H9 (cell line): Measurements from ENCODE around the gene FFAR4. TPM values are rescaled to one million over a fixed set of nuclear protein-coding genes. Genes with fewer than 3 reads are reported as not detected.

ENCODE experiments used
- DNase-seq: peaks from one replicate; pipeline ENCODE4 v3.0.0-alpha.2; 2017
- H2AFZ ChIP-seq: one replicate; pipeline ENCODE4 v1.6.1; 2013; ENCODE audit warnings: mild to moderate bottlenecking, low read length, control low read depth, moderate library complexity
- H2AK5ac ChIP-seq: 2 replicates; pipeline ENCODE4 v1.6.1; 2013; ENCODE audit warnings: low read length, control low read depth, mixed read lengths; ENCODE audit not compliant: insufficient read length
- H2BK120ac ChIP-seq: one replicate; pipeline ENCODE4 v1.6.1; 2013; ENCODE audit warnings: low read depth, mild to moderate bottlenecking, low read length, control low read depth, inconsistent platforms; ENCODE audit not compliant: poor library complexity, severe bottlenecking
- H2BK12ac ChIP-seq: 2 replicates; pipeline ENCODE4 v1.6.1; 2013; ENCODE audit warnings: low read length, control low read depth, mixed read lengths, low read depth; ENCODE audit not compliant: insufficient read length
- H2BK15ac ChIP-seq: 2 replicates; pipeline ENCODE4 v1.6.1; 2013; ENCODE audit warnings: low read depth, low read length, control low read depth
- H2BK20ac ChIP-seq: one replicate; pipeline ENCODE4 v1.6.1; 2013; ENCODE audit warnings: low read depth, mild to moderate bottlenecking, low read length, control low read depth, inconsistent platforms; ENCODE audit not compliant: poor library complexity, severe bottlenecking
- H2BK5ac ChIP-seq: 2 replicates; pipeline ENCODE4 v1.6.1; 2013; ENCODE audit warnings: low read length, control low read depth, mixed read lengths; ENCODE audit not compliant: insufficient read length
- H3K14ac ChIP-seq: 2 replicates; pipeline ENCODE4 v1.6.1; 2013; ENCODE audit warnings: low read length, control low read depth; ENCODE audit not compliant: insufficient read depth
- H3K18ac ChIP-seq: 2 replicates; pipeline ENCODE4 v1.6.1; 2013; ENCODE audit warnings: low read depth, mild to moderate bottlenecking, mixed read lengths, low read length, control low read depth; ENCODE audit not compliant: insufficient read length
- H3K23ac ChIP-seq: 2 replicates; pipeline ENCODE4 v1.6.1; 2013; ENCODE audit warnings: low read length, control low read depth, mixed read lengths, low read depth; ENCODE audit not compliant: insufficient read length
- H3K23me2 ChIP-seq: 2 replicates; pipeline ENCODE4 v1.6.1; 2013; ENCODE audit warnings: low read depth, mild to moderate bottlenecking, mixed read lengths, low read length, control low read depth; ENCODE audit not compliant: insufficient read length, poor library complexity, severe bottlenecking
- H3K27ac ChIP-seq: 2 replicates; pipeline ENCODE4 v1.5.1; 2013; ENCODE audit warnings: low read length, control low read depth, mixed read lengths, low read depth; ENCODE audit not compliant: insufficient read length
- H3K27me3 ChIP-seq: 2 replicates; pipeline ENCODE4 v1.6.1; 2013; ENCODE audit warnings: low read length, control low read depth, inconsistent platforms; ENCODE audit not compliant: insufficient read depth
- H3K4ac ChIP-seq: 2 replicates; pipeline ENCODE4 v1.6.1; 2013; ENCODE audit warnings: low read depth, mild to moderate bottlenecking, control low read depth, inconsistent platforms, low read length, moderate library complexity
- H3K4me1 ChIP-seq: 2 replicates; pipeline ENCODE4 v1.6.1; 2013; ENCODE audit warnings: low read length, control low read depth, inconsistent platforms; ENCODE audit not compliant: insufficient read depth
- H3K4me2 ChIP-seq: 2 replicates; pipeline ENCODE4 v1.6.1; 2013; ENCODE audit warnings: low read length, control low read depth, mixed read lengths; ENCODE audit not compliant: insufficient read length, insufficient read depth
- H3K56ac ChIP-seq: 2 replicates; pipeline ENCODE4 v1.6.1; 2013; ENCODE audit warnings: low read depth, mild to moderate bottlenecking, mixed read lengths, low read length, control low read depth; ENCODE audit not compliant: insufficient read length
- H3K79me1 ChIP-seq: 2 replicates; pipeline ENCODE4 v1.6.1; 2013; ENCODE audit warnings: low read depth, mild to moderate bottlenecking, moderate library complexity, low read length, control low read depth, inconsistent platforms; ENCODE audit not compliant: insufficient read depth, poor library complexity, severe bottlenecking
- H3K79me2 ChIP-seq: 2 replicates; pipeline ENCODE4 v1.6.1; 2013; ENCODE audit warnings: low read length, control low read depth, inconsistent platforms; ENCODE audit not compliant: insufficient read depth
- H3K9ac ChIP-seq: 2 replicates; pipeline ENCODE4 v1.6.1; 2013; ENCODE audit warnings: low read length, control low read depth, mixed read lengths; ENCODE audit not compliant: insufficient read length; ENCODE audit errors: extremely low read depth
- H3K9me3 ChIP-seq: one replicate; pipeline ENCODE4 v1.6.1; 2013; ENCODE audit warnings: low read depth, low read length, inconsistent platforms; ENCODE audit not compliant: control insufficient read depth
- H3T11ph ChIP-seq: one replicate; pipeline ENCODE4 v1.6.1; 2013; ENCODE audit warnings: mild to moderate bottlenecking, low read length, control low read depth, inconsistent platforms
- H4K20me1 ChIP-seq: one replicate; pipeline ENCODE4 v1.6.1; 2013; ENCODE audit not compliant: control insufficient read depth, insufficient read length, insufficient read depth
- H4K5ac ChIP-seq: 2 replicates; pipeline ENCODE4 v1.6.1; 2013; ENCODE audit warnings: low read depth, mild to moderate bottlenecking, mixed read lengths, low read length, control low read depth; ENCODE audit not compliant: insufficient read length
- H4K8ac ChIP-seq: replicated peaks from 2 replicates; pipeline ENCODE4 v1.6.1; 2013; ENCODE audit warnings: low read length, control low read depth, mixed read lengths, low read depth; ENCODE audit not compliant: insufficient read length
- H4K91ac ChIP-seq: 2 replicates; pipeline ENCODE4 v1.6.1; 2013; ENCODE audit warnings: low read depth, mild to moderate bottlenecking, moderate library complexity, mixed read lengths, low read length, control low read depth; ENCODE audit not compliant: insufficient read length
- H3K27ac Mint-ChIP-seq, 3 experiments: 2 replicates in 2 of 3; 3 replicates in 1 of 3; pipeline ENCODE4 v1.8.0; 2020 to 2021; ENCODE audit warnings: mixed read lengths in 3 of 3, mild to moderate bottlenecking in 1 of 3, moderate library complexity in 1 of 3
- H3K27me3 Mint-ChIP-seq: 2 replicates; pipeline ENCODE4 v1.8.0; 2021; ENCODE audit warnings: low read depth, mild to moderate bottlenecking, moderate library complexity, mixed read lengths
- H3K36me3 Mint-ChIP-seq, 3 experiments: 2 replicates in 2 of 3; 3 replicates in 1 of 3; pipeline ENCODE4 v1.8.0; 2020 to 2021; ENCODE audit warnings: low read depth in 3 of 3, mixed read lengths in 3 of 3; ENCODE audit not compliant: insufficient read depth in 1 of 3
- H3K4me1 Mint-ChIP-seq, 2 experiments: 2 replicates each; pipeline ENCODE4 v1.8.0; 2020; ENCODE audit warnings: mixed read lengths in 2 of 2
- H3K4me3 Mint-ChIP-seq, 2 experiments: 2 replicates in 1 of 2; 3 replicates in 1 of 2; pipeline ENCODE4 v1.8.0; 2020 to 2021; ENCODE audit warnings: mild to moderate bottlenecking in 2 of 2, mixed read lengths in 2 of 2, moderate library complexity in 1 of 2
- H3K9me3 Mint-ChIP-seq, 2 experiments: 2 replicates in 1 of 2; 3 replicates in 1 of 2; pipeline ENCODE4 v1.8.0; 2020; ENCODE audit warnings: mild to moderate bottlenecking in 2 of 2, mixed read lengths in 2 of 2, moderate library complexity in 1 of 2
- CTCF ChIP-seq: fragments of 200-600 bp; sonication (generic); conservative IDR thresholded peaks from 3 replicates; pipeline ENCODE4 v1.8.0; 2021; ENCODE audit warnings: antibody characterized with exemption, mild to moderate bottlenecking
- WGBS: extraction: QIAGEN DNeasy Blood & Tissue Kit; methylation state at CpG from one replicate; pipeline ENCODE4 v1.1.7; 2013; ENCODE audit warnings: missing lambda C conversion rate, low lambda C conversion rate, mixed read lengths; ENCODE audit not compliant: insufficient read length; ENCODE audit errors: extremely low coverage; 5-methylcytosine and 5-hydroxymethylcytosine counted together
- total RNA-seq: library from RNA; stranded (reverse); gene quantifications from 2 replicates; pipeline ENCODE4 v1.2.1, GENCODE V29; 2021

FFAR4 gene
- total RNA-seq, 1 experiment from 2014 or later: not detected

GRCh38 chr10:93579089-93579488 is 12.6 kb downstream of the FFAR4 start:
- Histone ChIP-seq H3K18ac (no peak overlapping the region), H3K14ac (no peak overlapping the region), H2BK120ac (no peak overlapping the region), H3K9ac (no peak overlapping the region), H3K9me3 (no peaks in the 10 kb centered on the region), H3T11ph (no peak overlapping the region), H3K4me1 (no peaks in the 10 kb centered on the region), H4K20me1 (no peaks in the 10 kb centered on the region), H4K91ac (no peak overlapping the region), H3K27me3 (no peaks in the 10 kb centered on the region), H3K27ac (no peak overlapping the region), H3K79me2 (no peaks in the 10 kb centered on the region), H2BK20ac (no peak overlapping the region), H3K4me2 (no peak overlapping the region), H2AFZ (no peak overlapping the region), H4K8ac (no peak overlapping the region), H3K79me1 (no peaks in the 10 kb centered on the region), H3K56ac (no peak overlapping the region), H3K23ac (no peak overlapping the region), H3K4ac (no peak overlapping the region), H2BK15ac (no peak overlapping the region), H3K23me2 (no peaks in the 10 kb centered on the region), H2BK5ac (no peak overlapping the region), H2BK12ac (no peak overlapping the region), H4K5ac (no peak overlapping the region), H2AK5ac (no peak overlapping the region)
- peaks cover 0 to 3% of the 10 kb centered on the region in 2 experiments; a peak in 1 of 4 replicates for H3K4me1 Mint-ChIP-seq
- H3K4me3 Mint-ChIP-seq: no peak overlapping the region
- peaks cover 18% of the 10 kb centered on the region for H3K27me3 Mint-ChIP-seq
- no peak for DNase-seq
- no CpG with 5 or more reads among the region's 7 CpGs for WGBS
- no peaks in the 10 kb centered on the region for H3K36me3 Mint-ChIP-seq
- H3K9me3 Mint-ChIP-seq: no peaks in the 10 kb centered on the region
- H3K27ac Mint-ChIP-seq: no peak overlapping the region
- TF ChIP-seq CTCF: no peak
